HG03280 (cell line): ENCODE results near the gene PRAMEF13.
"Not testable (repeated sequence)": the region's sequence is repeated elsewhere in the genome, so short reads cannot be mapped to it uniquely, and the experiment has no call there.

Experiments
- ATAC-seq: cut with Tn5 transposase; IDR thresholded peaks from one replicate; pipeline ENCODE4 v1.9.1; 2021; ENCODE audit warnings: mild to moderate bottlenecking, moderate library complexity; ENCODE audit not compliant: unreplicated experiment

PRAMEF13 gene

GRCh38 chr1:13201309-13201708 is at the start of gene PRAMEF13:
PRAMEF13 (minus strand) TSS chr1:13201409; CDS start chr1:13199589, 1,820 bp downstream.
- ATAC-seq: not testable (repeated sequence)

GRCh38 chr1:13247122-13247521 is 45.9 kb upstream of the PRAMEF13 start:
- ATAC-seq: not testable (repeated sequence)

GRCh38 chr1:13246554-13246871 is 45.3 kb upstream of the PRAMEF13 start:
- ATAC-seq: not testable (repeated sequence)

GRCh38 chr1:13245841-13246553 is 44.8 kb upstream of the PRAMEF13 start:
- ATAC-seq: not testable (repeated sequence)

- ATAC-seq: not testable (repeated sequence)
Observed at GRCh38 chr1:13243536-13244263, 42.5 kb upstream of the PRAMEF13 start.

GRCh38 chr1:13239633-13240032 is 38.4 kb upstream of the PRAMEF13 start:
- ATAC-seq: not testable (repeated sequence)

- not testable (repeated sequence) for ATAC-seq
Observed at GRCh38 chr1:13237572-13237971, 36.4 kb upstream of the PRAMEF13 start.

- not testable (repeated sequence) for ATAC-seq
Observed at GRCh38 chr1:13234057-13234456, 32.8 kb upstream of the PRAMEF13 start.

- ATAC-seq: not testable (repeated sequence)
Observed at GRCh38 chr1:13232056-13232455, 30.8 kb upstream of the PRAMEF13 start.

GRCh38 chr1:13231061-13231750 is 30.0 kb upstream of the PRAMEF13 start:
- not testable (repeated sequence) for ATAC-seq

- not testable (repeated sequence) for ATAC-seq
Observed at GRCh38 chr1:13230601-13231000, 29.4 kb upstream of the PRAMEF13 start.

GRCh38 chr1:13230096-13230495 is 28.9 kb upstream of the PRAMEF13 start:
- not testable (repeated sequence) for ATAC-seq

- no peak for ATAC-seq
Observed at GRCh38 chr1:13228343-13228781, 27.2 kb upstream of the PRAMEF13 start.

- ATAC-seq: not testable (repeated sequence)
Observed at GRCh38 chr1:13227271-13228055, 26.3 kb upstream of the PRAMEF13 start.

- not testable (repeated sequence) for ATAC-seq
Observed at GRCh38 chr1:13225675-13226204, 24.5 kb upstream of the PRAMEF13 start, which contains the start of gene PRAMEF18. PRAMEF18 (minus strand) TSS chr1:13226154; CDS start chr1:13226106, 48 bp downstream.

- no peak for ATAC-seq
Observed at GRCh38 chr1:13224480-13225060, 23.4 kb upstream of the PRAMEF13 start.

GRCh38 chr1:13222788-13223187 is 21.6 kb upstream of the PRAMEF13 start:
- ATAC-seq: not testable (repeated sequence)

GRCh38 chr1:13219203-13219602 is 18.0 kb upstream of the PRAMEF13 start:
- ATAC-seq: not testable (repeated sequence)

- not testable (repeated sequence) for ATAC-seq
Observed at GRCh38 chr1:13216619-13217018, 15.4 kb upstream of the PRAMEF13 start.

- not testable (repeated sequence) for ATAC-seq
Observed at GRCh38 chr1:13208712-13209111, 7.5 kb upstream of the PRAMEF13 start.
